NCI-H446 treated with DMSO at 0.1 percent for 48 hours (cell line): Measurements from ENCODE around the gene ALPL.

Experiments used
- DNase-seq: peaks from one replicate; lab custom pipeline; 2025; lab: John Stamatoyannopoulos, UW

The ALPL gene

DNA sequence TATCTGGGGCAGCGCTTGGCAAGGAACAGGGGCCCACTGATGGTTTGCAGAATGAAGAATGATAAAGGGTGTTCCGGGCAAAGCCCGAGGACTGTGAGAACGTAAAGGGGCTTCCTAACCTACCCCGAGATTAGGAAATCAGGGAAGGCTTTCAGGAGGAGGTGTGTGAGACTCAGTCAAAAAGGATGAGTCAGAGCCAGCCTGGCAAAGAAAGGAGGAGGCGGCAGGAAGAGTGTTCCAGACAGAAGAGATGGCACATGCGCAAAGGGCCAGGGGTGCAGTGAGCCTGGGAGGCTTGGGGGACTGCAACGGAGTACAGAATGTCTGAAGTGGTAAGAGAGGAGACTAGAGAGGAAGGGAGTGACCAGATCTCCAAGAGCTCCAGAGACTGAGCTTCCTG is 89.7 kb downstream of the ALPL start:
- DNase-seq: no peak

DNA sequence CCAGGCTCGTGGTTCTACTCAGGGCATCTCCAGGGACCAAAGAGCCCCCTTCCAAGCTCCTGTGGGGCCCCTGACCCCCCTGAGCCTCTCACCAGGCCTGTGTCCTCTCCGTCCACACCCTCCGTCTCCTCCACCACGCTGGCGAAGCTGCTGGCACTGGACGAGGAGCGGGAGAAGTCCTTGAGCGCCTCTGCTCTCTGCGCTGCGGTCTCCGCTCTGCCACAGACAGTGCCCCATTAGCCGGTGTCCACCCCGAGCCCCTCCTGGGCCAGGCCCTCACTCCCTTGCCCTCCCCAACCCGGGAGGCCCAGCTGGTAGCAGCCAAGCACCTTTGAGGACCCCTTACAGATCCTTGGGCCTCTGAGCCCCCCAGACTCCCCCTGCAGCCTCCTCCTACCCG is 90.2 kb downstream of the ALPL start:
- no peak for DNase-seq

- no peak for DNase-seq
These were observed 92.2 kb downstream of the ALPL start for GRCh38 chr1:21601278-21602048.

- DNase-seq: no peak
These were observed 94.2 kb downstream of the ALPL start for GRCh38 chr1:21603177-21604138.

- no peak for DNase-seq
These were observed 95.2 kb downstream of the ALPL start for GRCh38 chr1:21604208-21604957.

GRCh38 chr1:21605012-21605715 is 95.9 kb downstream of the ALPL start:
- no peak for DNase-seq

DNA sequence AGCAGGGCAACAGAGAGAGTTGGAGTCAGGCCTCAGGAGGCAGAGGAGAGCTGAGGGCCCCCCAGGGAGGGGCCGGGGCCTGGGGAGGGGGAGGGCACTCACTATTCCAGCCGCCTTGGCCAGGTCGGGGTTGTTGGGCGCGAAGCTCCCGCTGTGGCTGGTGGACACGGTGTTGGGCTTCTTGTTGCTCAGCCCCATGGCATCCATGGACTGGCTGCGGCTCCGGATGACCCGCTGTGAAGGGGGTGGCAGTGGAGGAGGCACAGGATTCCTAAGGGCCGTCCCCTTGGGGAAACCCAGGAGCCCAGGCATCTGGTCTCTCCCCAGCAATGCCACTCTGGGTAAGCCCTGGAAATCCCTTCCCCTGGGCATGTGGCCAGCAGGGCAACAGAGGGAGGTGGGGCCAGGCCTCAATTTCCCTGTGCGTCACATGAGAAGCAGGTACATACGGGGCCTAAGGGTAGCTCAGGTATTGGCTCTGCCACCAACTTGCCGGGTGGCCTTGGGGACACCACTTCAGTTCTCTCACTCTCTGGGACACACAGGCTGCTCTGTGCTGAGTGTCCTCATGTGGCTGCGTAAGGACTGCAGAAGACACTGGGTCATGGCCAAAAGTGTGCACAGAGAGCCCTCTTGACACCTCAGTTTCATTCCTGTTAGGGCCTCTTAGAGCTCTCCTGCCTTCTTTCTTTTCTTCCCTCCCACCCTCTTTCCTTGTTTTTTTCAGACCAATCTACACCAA is 96.9 kb downstream of the ALPL start:
- no peak for DNase-seq

GRCh38 chr1:21607549-21608529 is 98.6 kb downstream of the ALPL start:
- no peak for DNase-seq

GRCh38 chr1:21608798-21609197 is 99.6 kb downstream of the ALPL start:
- no peak for DNase-seq

DNA sequence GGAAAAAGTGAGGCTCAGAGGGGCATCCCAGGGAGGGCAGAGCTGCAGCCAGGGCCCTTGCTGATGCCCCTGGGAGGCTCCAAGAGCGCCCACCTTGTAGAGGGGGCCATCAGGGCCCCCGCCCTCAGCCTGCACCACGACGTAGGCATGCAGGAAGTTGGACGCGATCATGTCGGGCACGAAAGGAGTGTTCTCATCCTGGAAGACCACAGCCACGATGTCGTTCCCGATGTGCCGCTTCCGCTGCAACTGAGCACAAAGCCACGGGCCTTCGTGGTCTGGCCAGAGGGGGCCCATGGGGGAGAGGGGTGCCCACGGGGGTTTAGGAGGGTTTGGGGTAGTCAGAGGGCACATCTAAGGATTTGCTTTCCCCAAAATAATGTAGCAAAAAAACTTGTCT is 100.8 kb downstream of the ALPL start:
- no peak for DNase-seq

DNA sequence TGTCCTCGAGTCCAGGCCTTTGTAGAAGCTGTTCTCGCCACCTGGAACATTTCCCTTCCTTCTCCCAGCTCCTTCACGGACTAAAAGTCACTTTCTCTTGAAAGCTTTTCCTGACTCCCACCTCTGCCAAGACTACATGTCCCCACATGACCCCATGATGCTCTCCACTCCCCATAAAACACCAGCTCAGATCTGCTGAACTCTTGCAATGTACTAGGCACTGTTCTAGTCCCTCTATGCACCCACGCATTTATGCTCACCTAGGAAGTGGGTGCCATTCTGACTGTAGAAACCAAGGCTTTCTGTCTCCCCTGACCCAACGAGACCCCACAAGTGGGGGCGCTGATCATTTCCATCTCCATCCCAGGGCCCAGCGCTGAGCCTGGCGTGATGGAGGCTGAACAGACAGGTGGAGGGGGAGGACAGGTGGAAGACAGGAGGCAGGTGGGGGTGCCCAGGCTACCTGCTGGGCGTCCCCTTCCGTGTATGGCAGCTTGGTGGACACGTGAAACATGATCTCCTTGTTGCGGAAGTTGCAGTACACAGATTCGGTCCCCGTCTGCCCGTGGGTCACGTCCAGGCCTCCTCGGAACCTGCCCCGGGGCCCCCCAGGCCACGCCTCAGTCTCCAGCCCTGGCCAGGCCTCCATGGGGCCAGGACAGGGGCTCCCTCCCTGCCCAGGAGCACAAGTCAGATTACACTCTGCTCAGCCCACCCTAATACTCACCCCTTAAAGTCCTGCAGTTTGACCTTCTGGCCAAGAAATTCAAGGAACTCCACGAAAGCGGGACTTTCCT is 102.0 kb downstream of the ALPL start:
- no peak for DNase-seq

GRCh38 chr1:21612057-21612456 is 102.8 kb downstream of the ALPL start:
- no peak for DNase-seq

DNA sequence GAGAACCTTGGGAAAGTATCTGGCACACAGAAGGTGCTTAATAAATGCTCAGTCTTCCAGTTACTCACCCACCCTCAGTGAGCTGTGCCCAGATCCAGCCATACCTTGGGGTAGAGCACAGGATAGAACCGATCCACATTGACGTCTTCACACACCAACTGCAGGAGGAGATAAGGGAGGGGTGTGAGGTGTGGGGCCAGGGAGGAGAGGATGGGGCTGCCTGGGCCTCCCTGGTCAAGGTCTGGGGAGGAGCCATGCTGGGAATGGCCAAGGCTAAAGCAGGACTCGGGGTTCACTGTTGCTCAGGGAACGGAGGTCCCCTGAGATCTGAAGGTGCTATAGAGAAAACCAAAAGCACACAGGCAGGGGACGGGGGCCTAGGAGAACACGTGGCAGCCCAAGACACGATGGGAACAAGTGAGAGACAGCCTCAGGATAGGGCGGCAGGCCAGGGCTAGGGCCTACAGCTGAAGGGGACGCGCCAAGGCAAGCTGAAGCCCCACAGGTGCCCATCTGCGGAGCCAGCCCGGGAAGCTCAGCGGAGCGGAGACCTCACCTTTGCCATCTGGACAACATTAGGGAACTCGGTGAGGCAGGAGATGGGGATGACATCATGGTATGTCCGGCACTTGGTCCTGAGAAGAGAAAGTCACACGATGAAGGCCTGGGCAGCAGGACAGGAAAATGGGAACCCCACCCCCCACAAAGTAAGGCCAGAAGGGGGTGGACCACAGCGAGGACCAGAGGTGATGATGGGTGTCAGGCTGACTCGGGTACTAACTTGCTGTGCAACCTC is 104.0 kb downstream of the ALPL start:
- DNase-seq: no peak

GRCh38 chr1:21614419-21615115 is 105.3 kb downstream of the ALPL start:
- DNase-seq: no peak

DNA sequence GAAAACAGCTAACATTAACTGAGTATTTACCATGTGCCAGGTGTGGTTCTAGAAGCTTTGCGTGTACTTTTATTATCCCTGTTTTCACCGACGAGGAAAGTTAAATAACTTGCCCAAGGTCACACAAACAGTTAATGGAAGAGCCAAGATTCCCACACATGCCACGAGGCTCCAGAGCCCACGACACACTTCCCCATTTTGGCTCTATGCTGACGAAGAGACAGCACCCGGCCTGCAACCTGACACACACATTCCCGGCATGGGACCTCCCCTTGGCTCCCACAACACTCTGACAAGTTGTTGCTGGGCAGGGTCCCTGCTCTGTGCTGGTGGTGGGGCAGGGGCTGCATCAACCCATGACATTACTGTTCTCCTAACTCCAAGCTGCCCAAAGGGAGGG is 107.1 kb downstream of the ALPL start:
- no peak for DNase-seq

DNA sequence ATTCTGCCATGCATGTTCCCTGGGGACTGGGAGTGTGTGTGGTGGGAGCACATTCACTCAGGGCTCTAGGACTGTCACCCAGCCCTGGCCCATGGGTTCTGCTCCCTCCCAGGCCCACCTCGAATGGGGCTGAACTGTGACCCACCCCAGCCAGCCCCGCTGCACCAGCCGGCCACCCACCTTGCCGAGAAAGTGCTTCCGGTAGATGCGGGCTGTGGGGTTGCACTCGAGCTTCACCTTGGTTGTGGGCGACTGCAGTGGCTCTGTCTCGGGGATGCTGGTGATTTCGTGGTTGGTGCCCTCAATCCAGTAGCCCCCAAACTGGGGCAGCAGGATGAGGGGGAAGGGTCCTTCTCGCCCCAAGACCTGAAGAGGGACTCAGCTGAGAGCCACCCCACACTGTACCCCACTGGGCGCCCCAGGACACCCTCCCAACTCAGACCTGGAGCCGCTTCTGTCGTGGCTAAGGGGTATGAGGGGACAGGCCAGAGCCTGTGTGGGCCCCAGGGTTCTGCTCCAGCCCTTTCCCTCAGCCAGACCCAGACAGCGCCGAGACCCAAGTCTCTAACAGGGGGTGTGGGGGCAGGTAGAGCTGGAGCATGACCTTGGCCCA is 108.0 kb downstream of the ALPL start:
- DNase-seq: no peak

GRCh38 chr1:21618059-21618458 is 108.8 kb downstream of the ALPL start:
- no peak for DNase-seq
